HepG2 (cell line): Measurements from ENCODE around the gene LHB.

Source experiments
- GTF2F1 ChIP-seq: fragments of 150-350 bp; IDR thresholded peaks from 2 replicates; pipeline ENCODE4 v1.6.1; 2014; ENCODE audit warnings: low read length
- PAWR ChIP-seq: sonication (generic); formaldehyde crosslinking; IDR thresholded peaks from 2 replicates; pipeline ENCODE4 v1.4.0; 2020; ENCODE audit warnings: missing genetic modification reagents, mild to moderate bottlenecking, borderline replicate concordance

GRCh38 chr19:48987323-48987722, 29.6 kb downstream of the LHB start:
- no peak for TF ChIP-seq PAWR (CRISPR knock-in tag)
- no peak for TF ChIP-seq GTF2F1
